ENCODE data around the gene CDKAL1.

The CDKAL1 gene

DNA sequence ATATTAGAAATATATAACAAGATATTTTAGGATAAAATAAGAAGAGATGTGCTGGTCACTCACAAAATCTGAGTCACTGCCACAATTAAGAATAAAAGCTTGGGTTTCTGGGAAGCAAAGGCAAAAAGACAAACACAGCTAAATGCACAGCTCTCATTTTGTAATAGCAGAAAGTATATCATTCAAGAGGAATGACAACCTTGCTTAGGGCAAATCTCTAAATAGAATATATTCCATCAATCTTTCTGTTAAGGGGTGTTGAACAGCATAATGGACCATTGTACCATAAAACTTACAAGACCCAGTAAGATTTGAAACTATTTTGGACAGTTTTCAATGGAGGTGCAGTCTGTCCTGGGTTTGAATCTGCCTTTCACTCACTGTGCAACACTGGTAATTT, 594.3 kb downstream of the CDKAL1 start:
- no peak for ATAC-seq
- no peak for TF ChIP-seq ZNF565 (CRISPR knock-in tag; conservative IDR thresholded peaks at IDR 0.05; ENCODE audit: low read depth)
- TF ChIP-seq, protein P1, sequence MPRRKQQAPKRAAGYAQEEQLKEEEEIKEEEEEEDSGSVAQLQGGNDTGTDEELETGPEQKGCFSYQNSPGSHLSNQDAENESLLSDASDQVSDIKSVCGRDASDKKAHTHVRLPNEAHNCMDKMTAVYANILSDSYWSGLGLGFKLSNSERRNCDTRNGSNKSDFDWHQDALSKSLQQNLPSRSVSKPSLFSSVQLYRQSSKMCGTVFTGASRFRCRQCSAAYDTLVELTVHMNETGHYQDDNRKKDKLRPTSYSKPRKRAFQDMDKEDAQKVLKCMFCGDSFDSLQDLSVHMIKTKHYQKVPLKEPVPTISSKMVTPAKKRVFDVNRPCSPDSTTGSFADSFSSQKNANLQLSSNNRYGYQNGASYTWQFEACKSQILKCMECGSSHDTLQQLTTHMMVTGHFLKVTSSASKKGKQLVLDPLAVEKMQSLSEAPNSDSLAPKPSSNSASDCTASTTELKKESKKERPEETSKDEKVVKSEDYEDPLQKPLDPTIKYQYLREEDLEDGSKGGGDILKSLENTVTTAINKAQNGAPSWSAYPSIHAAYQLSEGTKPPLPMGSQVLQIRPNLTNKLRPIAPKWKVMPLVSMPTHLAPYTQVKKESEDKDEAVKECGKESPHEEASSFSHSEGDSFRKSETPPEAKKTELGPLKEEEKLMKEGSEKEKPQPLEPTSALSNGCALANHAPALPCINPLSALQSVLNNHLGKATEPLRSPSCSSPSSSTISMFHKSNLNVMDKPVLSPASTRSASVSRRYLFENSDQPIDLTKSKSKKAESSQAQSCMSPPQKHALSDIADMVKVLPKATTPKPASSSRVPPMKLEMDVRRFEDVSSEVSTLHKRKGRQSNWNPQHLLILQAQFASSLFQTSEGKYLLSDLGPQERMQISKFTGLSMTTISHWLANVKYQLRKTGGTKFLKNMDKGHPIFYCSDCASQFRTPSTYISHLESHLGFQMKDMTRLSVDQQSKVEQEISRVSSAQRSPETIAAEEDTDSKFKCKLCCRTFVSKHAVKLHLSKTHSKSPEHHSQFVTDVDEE (CRISPR knock-in tag; IDR thresholded peaks at IDR 0.05), result no peak
- TF ChIP-seq, protein P2, sequence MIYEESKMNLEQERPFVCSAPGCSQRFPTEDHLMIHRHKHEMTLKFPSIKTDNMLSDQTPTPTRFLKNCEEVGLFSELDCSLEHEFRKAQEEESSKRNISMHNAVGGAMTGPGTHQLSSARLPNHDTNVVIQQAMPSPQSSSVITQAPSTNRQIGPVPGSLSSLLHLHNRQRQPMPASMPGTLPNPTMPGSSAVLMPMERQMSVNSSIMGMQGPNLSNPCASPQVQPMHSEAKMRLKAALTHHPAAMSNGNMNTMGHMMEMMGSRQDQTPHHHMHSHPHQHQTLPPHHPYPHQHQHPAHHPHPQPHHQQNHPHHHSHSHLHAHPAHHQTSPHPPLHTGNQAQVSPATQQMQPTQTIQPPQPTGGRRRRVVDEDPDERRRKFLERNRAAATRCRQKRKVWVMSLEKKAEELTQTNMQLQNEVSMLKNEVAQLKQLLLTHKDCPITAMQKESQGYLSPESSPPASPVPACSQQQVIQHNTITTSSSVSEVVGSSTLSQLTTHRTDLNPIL (CRISPR knock-in tag; IDR thresholded peaks at IDR 0.05; ENCODE audit: low read depth), result no peak
- TF ChIP-seq ZFP30 (CRISPR knock-in tag; IDR thresholded peaks at IDR 0.05), result no peak
- no peak for TF ChIP-seq SNAI2 (CRISPR knock-in tag; IDR thresholded peaks at IDR 0.05)
- TF ChIP-seq RARB (CRISPR knock-in tag; IDR thresholded peaks at IDR 0.05), result no peak
- no peak for TF ChIP-seq CSDC2 (CRISPR knock-in tag; IDR thresholded peaks at IDR 0.05)
- no peak for TF ChIP-seq BACH2 (CRISPR knock-in tag; IDR thresholded peaks at IDR 0.05; ENCODE audit: borderline replicate concordance)
- no peak for TF ChIP-seq ISL1 (CRISPR knock-in tag; IDR thresholded peaks at IDR 0.05)
- no peak for TF ChIP-seq ZC3H10 (CRISPR knock-in tag; IDR thresholded peaks at IDR 0.05)
- no peak for TF ChIP-seq PPARA (CRISPR knock-in tag; IDR thresholded peaks at IDR 0.05; ENCODE audit: borderline replicate concordance)
- TF ChIP-seq ZNF70 (CRISPR knock-in tag; IDR thresholded peaks at IDR 0.05), result no peak
- TF ChIP-seq, protein P3, sequence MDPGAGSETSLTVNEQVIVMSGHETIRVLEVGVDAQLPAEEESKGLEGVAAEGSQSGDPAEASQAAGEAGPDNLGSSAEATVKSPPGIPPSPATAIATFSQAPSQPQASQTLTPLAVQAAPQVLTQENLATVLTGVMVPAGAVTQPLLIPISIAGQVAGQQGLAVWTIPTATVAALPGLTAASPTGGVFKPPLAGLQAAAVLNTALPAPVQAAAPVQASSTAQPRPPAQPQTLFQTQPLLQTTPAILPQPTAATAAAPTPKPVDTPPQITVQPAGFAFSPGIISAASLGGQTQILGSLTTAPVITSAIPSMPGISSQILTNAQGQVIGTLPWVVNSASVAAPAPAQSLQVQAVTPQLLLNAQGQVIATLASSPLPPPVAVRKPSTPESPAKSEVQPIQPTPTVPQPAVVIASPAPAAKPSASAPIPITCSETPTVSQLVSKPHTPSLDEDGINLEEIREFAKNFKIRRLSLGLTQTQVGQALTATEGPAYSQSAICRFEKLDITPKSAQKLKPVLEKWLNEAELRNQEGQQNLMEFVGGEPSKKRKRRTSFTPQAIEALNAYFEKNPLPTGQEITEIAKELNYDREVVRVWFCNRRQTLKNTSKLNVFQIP (CRISPR knock-in tag; IDR thresholded peaks at IDR 0.05; ENCODE audit: borderline replicate concordance, low read depth), result no peak
- TF ChIP-seq GLIS3 (CRISPR knock-in tag; IDR thresholded peaks at IDR 0.05), result no peak
- TF ChIP-seq, protein P4, sequence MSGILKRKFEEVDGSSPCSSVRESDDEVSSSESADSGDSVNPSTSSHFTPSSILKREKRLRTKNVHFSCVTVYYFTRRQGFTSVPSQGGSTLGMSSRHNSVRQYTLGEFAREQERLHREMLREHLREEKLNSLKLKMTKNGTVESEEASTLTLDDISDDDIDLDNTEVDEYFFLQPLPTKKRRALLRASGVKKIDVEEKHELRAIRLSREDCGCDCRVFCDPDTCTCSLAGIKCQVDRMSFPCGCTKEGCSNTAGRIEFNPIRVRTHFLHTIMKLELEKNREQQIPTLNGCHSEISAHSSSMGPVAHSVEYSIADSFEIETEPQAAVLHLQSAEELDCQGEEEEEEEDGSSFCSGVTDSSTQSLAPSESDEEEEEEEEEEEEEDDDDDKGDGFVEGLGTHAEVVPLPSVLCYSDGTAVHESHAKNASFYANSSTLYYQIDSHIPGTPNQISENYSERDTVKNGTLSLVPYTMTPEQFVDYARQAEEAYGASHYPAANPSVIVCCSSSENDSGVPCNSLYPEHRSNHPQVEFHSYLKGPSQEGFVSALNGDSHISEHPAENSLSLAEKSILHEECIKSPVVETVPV (CRISPR knock-in tag; IDR thresholded peaks at IDR 0.05), result no peak
- TF ChIP-seq, protein P5, sequence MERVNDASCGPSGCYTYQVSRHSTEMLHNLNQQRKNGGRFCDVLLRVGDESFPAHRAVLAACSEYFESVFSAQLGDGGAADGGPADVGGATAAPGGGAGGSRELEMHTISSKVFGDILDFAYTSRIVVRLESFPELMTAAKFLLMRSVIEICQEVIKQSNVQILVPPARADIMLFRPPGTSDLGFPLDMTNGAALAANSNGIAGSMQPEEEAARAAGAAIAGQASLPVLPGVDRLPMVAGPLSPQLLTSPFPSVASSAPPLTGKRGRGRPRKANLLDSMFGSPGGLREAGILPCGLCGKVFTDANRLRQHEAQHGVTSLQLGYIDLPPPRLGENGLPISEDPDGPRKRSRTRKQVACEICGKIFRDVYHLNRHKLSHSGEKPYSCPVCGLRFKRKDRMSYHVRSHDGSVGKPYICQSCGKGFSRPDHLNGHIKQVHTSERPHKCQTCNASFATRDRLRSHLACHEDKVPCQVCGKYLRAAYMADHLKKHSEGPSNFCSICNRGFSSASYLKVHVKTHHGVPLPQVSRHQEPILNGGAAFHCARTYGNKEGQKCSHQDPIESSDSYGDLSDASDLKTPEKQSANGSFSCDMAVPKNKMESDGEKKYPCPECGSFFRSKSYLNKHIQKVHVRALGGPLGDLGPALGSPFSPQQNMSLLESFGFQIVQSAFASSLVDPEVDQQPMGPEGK (CRISPR knock-in tag; IDR thresholded peaks at IDR 0.05; ENCODE audit: borderline replicate concordance), result no peak
- no peak for TF ChIP-seq TOX (CRISPR knock-in tag; IDR thresholded peaks at IDR 0.05; ENCODE audit: borderline replicate concordance)
- no peak for TF ChIP-seq ZFP3 (CRISPR knock-in tag; IDR thresholded peaks at IDR 0.05)
- TF ChIP-seq TCF4 (CRISPR knock-in tag; IDR thresholded peaks at IDR 0.05; ENCODE audit: borderline replicate concordance), result no peak

DNA sequence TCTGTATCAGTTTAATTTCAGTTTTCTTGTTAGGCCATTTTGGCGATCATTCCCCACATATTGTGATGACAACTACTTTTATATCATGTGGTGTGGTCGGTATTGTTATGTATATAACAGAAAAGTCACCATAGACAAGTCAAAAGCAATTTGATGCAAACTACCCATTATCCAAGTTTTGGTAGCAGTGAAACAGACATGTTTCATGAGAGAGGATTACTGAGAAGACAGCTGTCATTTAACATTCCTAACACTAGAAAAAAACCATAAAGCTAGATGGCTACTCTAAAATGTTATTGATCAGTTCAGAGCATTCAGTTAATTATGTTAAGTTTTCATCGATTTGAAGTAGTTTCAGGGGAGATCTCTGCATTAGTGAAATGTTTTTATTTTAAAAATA, 597.1 kb downstream of the CDKAL1 start:
- ATAC-seq, result no peak
- no peak for TF ChIP-seq OSR1 (CRISPR knock-in tag; IDR thresholded peaks at IDR 0.05)
- TF ChIP-seq ZNF70 (CRISPR knock-in tag; IDR thresholded peaks at IDR 0.05), result no peak
- no peak for TF ChIP-seq GLIS3 (CRISPR knock-in tag; IDR thresholded peaks at IDR 0.05)
- TF ChIP-seq, protein P1 (CRISPR knock-in tag; IDR thresholded peaks at IDR 0.05), result no peak
- TF ChIP-seq, protein P5 (CRISPR knock-in tag; IDR thresholded peaks at IDR 0.05; ENCODE audit: borderline replicate concordance), result no peak
- TF ChIP-seq ZNF565 (CRISPR knock-in tag; conservative IDR thresholded peaks at IDR 0.05; ENCODE audit: low read depth), result no peak
- no peak for TF ChIP-seq ZFP3 (CRISPR knock-in tag; IDR thresholded peaks at IDR 0.05)
- TF ChIP-seq, protein P3 (CRISPR knock-in tag; IDR thresholded peaks at IDR 0.05; ENCODE audit: borderline replicate concordance, low read depth), result no peak
- TF ChIP-seq, protein P2 (CRISPR knock-in tag; IDR thresholded peaks at IDR 0.05; ENCODE audit: low read depth), result no peak
- TF ChIP-seq ARNTL (CRISPR knock-in tag; IDR thresholded peaks at IDR 0.05; ENCODE audit: borderline replicate concordance, low read depth), result no peak
- no peak for TF ChIP-seq ISL1 (CRISPR knock-in tag; IDR thresholded peaks at IDR 0.05)
- TF ChIP-seq BACH2 (CRISPR knock-in tag; IDR thresholded peaks at IDR 0.05; ENCODE audit: borderline replicate concordance), result no peak
- TF ChIP-seq ESRRG (CRISPR knock-in tag; IDR thresholded peaks at IDR 0.05), result no peak

All from SK-N-SH treated with all-trans-retinoic acid at 6 μM for 48 hours (cell line).